BLaER1 treated with 17β-estradiol and CSF1 and Interleukin-3, amounts not matched to agents 10 nM and 100 nM (cell line): Measurements from ENCODE around the gene SLAMF7.

Source experiments
- H3K27ac ChIP-seq, 11 experiments: shearing (Covaris generic); formaldehyde crosslinking; 2 replicates each; pipeline ENCODE4 v1.8.1; 2022
- H3K27me3 ChIP-seq, 11 experiments: shearing (Covaris generic); formaldehyde crosslinking; 2 replicates each; pipeline ENCODE4 v1.8.1; 2022
- H3K36me3 ChIP-seq, 11 experiments: shearing (Covaris generic); formaldehyde crosslinking; 2 replicates each; pipeline ENCODE4 v1.8.1; 2022
- H3K4me1 ChIP-seq, 10 experiments: shearing (Covaris generic); formaldehyde crosslinking; 2 replicates each; pipeline ENCODE4 v1.8.1; 2022
- H3K4me2 ChIP-seq, 11 experiments: shearing (Covaris generic); formaldehyde crosslinking; 2 replicates each; pipeline ENCODE4 v1.8.1; 2022
- H3K4me3 ChIP-seq, 10 experiments: shearing (Covaris generic); formaldehyde crosslinking; 2 replicates each; pipeline ENCODE4 v1.8.1; 2022
- H3K9ac ChIP-seq, 11 experiments: shearing (Covaris generic); formaldehyde crosslinking; 2 replicates each; pipeline ENCODE4 v1.8.1; 2022
- H3K9me3 ChIP-seq, 11 experiments: shearing (Covaris generic); formaldehyde crosslinking; replicated peaks in 1 of 11; 2 replicates each; pipeline ENCODE4 v1.8.1; 2022
- H4K20me1 ChIP-seq, 11 experiments: shearing (Covaris generic); formaldehyde crosslinking; 2 replicates each; pipeline ENCODE4 v1.8.1; 2022
- Cebpa-rat ChIP-seq, 11 experiments: shearing (Covaris generic); IDR thresholded peaks; 2 replicates each; pipeline ENCODE4 v1.8.1; 2022

Gene SLAMF7

GRCh38 chr1:160745551-160745950 lies 6.5 kb downstream of the SLAMF7 start:
- Histone ChIP-seq H3K36me3 (peaks cover 0 to 10% (median 0%) of the 10 kb centered on the region in 11 experiments; a peak in 3 of 22 replicates), H3K9me3 (no peaks in the 10 kb centered on the region), H3K4me1 (peaks cover 0 to 61% (median 0%) of the 10 kb centered on the region in 10 experiments; a peak in 7 of 20 replicates), H4K20me1 (no peaks in the 10 kb centered on the region), H3K4me3 (no peak overlapping the region), H3K4me2 (no peak overlapping the region), H3K9ac (no peak overlapping the region), H3K27ac (no peak overlapping the region), H3K27me3 (no peaks in the 10 kb centered on the region)
- no peak for TF ChIP-seq Cebpa-rat (IDR thresholded peaks at IDR 0.05)

- Histone ChIP-seq H4K20me1 (no peaks in the 10 kb centered on the region), H3K4me2 (no peak overlapping the region), H3K9ac (no peak overlapping the region), H3K4me3 (no peak overlapping the region), H3K36me3 (peaks cover 0 to 15% (median 0%) of the 10 kb centered on the region in 11 experiments; a peak in 3 of 22 replicates), H3K27me3 (no peaks in the 10 kb centered on the region), H3K9me3 (no peaks in the 10 kb centered on the region), H3K27ac (no peak overlapping the region), H3K4me1 (peaks cover 0 to 47% (median 0%) of the 10 kb centered on the region in 10 experiments; a peak in 7 of 20 replicates)
- no peak for TF ChIP-seq Cebpa-rat (IDR thresholded peaks at IDR 0.05)
These were observed 7.9 kb downstream of the SLAMF7 start for GRCh38 chr1:160746836-160747500.

- peaks cover 0 to 39% (median 0%) of the 10 kb centered on the region in 10 experiments; a peak in 6 of 20 replicates for H3K4me1 ChIP-seq
- H3K27ac ChIP-seq: no peak overlapping the region
- H3K36me3 ChIP-seq: peaks cover 0 to 15% (median 0%) of the 10 kb centered on the region in 11 experiments; a peak in 3 of 22 replicates
- TF ChIP-seq Cebpa-rat (IDR thresholded peaks at IDR 0.05): no peak
- H3K9me3 ChIP-seq: no peaks in the 10 kb centered on the region
- H3K4me2 ChIP-seq: no peak overlapping the region
- no peaks in the 10 kb centered on the region for H3K27me3 ChIP-seq
- no peak overlapping the region for H3K4me3 ChIP-seq
- H4K20me1 ChIP-seq: no peaks in the 10 kb centered on the region
- H3K9ac ChIP-seq: no peak overlapping the region
These were observed 8.7 kb downstream of the SLAMF7 start for GRCh38 chr1:160747717-160748116.

GRCh38 chr1:160748181-160748877 lies 9.3 kb downstream of the SLAMF7 start:
- TF ChIP-seq Cebpa-rat (IDR thresholded peaks at IDR 0.05): no peak
- no peak overlapping the region for H3K27ac ChIP-seq

GRCh38 chr1:160748878-160749269 lies 9.8 kb downstream of the SLAMF7 start:
- Histone ChIP-seq H3K9me3 (no peaks in the 10 kb centered on the region), H3K4me3 (no peak overlapping the region), H3K4me1 (peaks cover 0 to 28% (median 0%) of the 10 kb centered on the region in 10 experiments; a peak in 6 of 20 replicates), H3K27me3 (no peaks in the 10 kb centered on the region), H3K4me2 (peak overlapping the region in 3 of 11 experiments; percentile 40 to 59 (median 58); a peak in 6 of 22 replicates), H4K20me1 (no peaks in the 10 kb centered on the region), H3K27ac (no peak overlapping the region), H3K9ac (no peak overlapping the region), H3K36me3 (peaks cover 0 to 15% (median 0%) of the 10 kb centered on the region in 11 experiments; a peak in 3 of 22 replicates)
- no peak for TF ChIP-seq Cebpa-rat (IDR thresholded peaks at IDR 0.05)

More at GRCh38 chr1:160748181-160748877, 9.3 kb downstream of the SLAMF7 start:
- H3K9ac ChIP-seq: no peak overlapping the region
- no peak overlapping the region for H3K4me3 ChIP-seq
- H3K4me2 ChIP-seq: peak overlapping the region in 3 of 11 experiments; percentile 40 to 59 (median 58); a peak in 3 of 22 replicates
- H3K9me3 ChIP-seq: no peaks in the 10 kb centered on the region
- no peaks in the 10 kb centered on the region for H3K27me3 ChIP-seq
- H3K4me1 ChIP-seq: peaks cover 0 to 33% (median 0%) of the 10 kb centered on the region in 10 experiments; a peak in 6 of 20 replicates
- H4K20me1 ChIP-seq: no peaks in the 10 kb centered on the region
- H3K36me3 ChIP-seq: peaks cover 0 to 15% (median 0%) of the 10 kb centered on the region in 11 experiments; a peak in 3 of 22 replicates

- H3K4me2 ChIP-seq: no peak overlapping the region
- H3K27me3 ChIP-seq: no peaks in the 10 kb centered on the region
- H3K4me3 ChIP-seq: no peak overlapping the region
- peaks cover 0 to 14% (median 0%) of the 10 kb centered on the region in 10 experiments; a peak in 6 of 20 replicates for H3K4me1 ChIP-seq
- H4K20me1 ChIP-seq: no peaks in the 10 kb centered on the region
- peaks cover 0 to 15% (median 0%) of the 10 kb centered on the region in 11 experiments; a peak in 3 of 22 replicates for H3K36me3 ChIP-seq
- H3K27ac ChIP-seq: no peak overlapping the region
- H3K9me3 ChIP-seq: no peaks in the 10 kb centered on the region
- H3K9ac ChIP-seq: no peak overlapping the region
- TF ChIP-seq Cebpa-rat (IDR thresholded peaks at IDR 0.05): no peak
These were observed 11.6 kb downstream of the SLAMF7 start for GRCh38 chr1:160750608-160751007.

GRCh38 chr1:160752406-160752805 lies 13.4 kb downstream of the SLAMF7 start:
- Histone ChIP-seq H3K4me3 (no peak overlapping the region), H3K4me1 (peaks cover 0 to 14% (median 0%) of the 10 kb centered on the region in 10 experiments; a peak in 6 of 20 replicates), H3K27me3 (no peaks in the 10 kb centered on the region), H3K9ac (no peak overlapping the region), H4K20me1 (no peaks in the 10 kb centered on the region), H3K27ac (no peak overlapping the region), H3K4me2 (no peak overlapping the region), H3K36me3 (peaks cover 0 to 15% (median 0%) of the 10 kb centered on the region in 11 experiments; a peak in 3 of 22 replicates), H3K9me3 (no peaks in the 10 kb centered on the region)
- TF ChIP-seq Cebpa-rat (IDR thresholded peaks at IDR 0.05): no peak

GRCh38 chr1:160752924-160753323 lies 13.9 kb downstream of the SLAMF7 start:
- Histone ChIP-seq H3K4me3 (no peak overlapping the region), H3K4me2 (no peak overlapping the region), H3K36me3 (peaks cover 0 to 15% (median 0%) of the 10 kb centered on the region in 11 experiments; a peak in 3 of 22 replicates), H3K27me3 (no peaks in the 10 kb centered on the region), H4K20me1 (no peaks in the 10 kb centered on the region), H3K4me1 (peaks cover 0 to 14% (median 0%) of the 10 kb centered on the region in 10 experiments; a peak in 6 of 20 replicates), H3K9me3 (no peaks in the 10 kb centered on the region), H3K9ac (no peak overlapping the region), H3K27ac (no peak overlapping the region)
- TF ChIP-seq Cebpa-rat (IDR thresholded peaks at IDR 0.05): no peak

GRCh38 chr1:160753594-160753993 lies 14.5 kb downstream of the SLAMF7 start:
- no peak for TF ChIP-seq Cebpa-rat (IDR thresholded peaks at IDR 0.05)
- Histone ChIP-seq H3K27ac (no peak overlapping the region), H3K27me3 (no peaks in the 10 kb centered on the region), H4K20me1 (no peaks in the 10 kb centered on the region), H3K36me3 (peaks cover 0 to 15% (median 0%) of the 10 kb centered on the region in 11 experiments; a peak in 3 of 22 replicates), H3K4me3 (no peak overlapping the region), H3K4me2 (no peak overlapping the region), H3K9me3 (no peaks in the 10 kb centered on the region), H3K4me1 (peaks cover 0 to 8% (median 0%) of the 10 kb centered on the region in 10 experiments; a peak in 6 of 20 replicates), H3K9ac (no peak overlapping the region)
